ENCODE data around the gene ADIG. TPM values are rescaled to one million over a fixed set of nuclear protein-coding genes. Genes with fewer than 3 reads are reported as not detected.

ADIG gene
- total and polyA plus RNA-seq, 2 of the 13 experiments (the other 11 are each of a cell fraction or from before 2014, with no cell fraction given), result 0.15 TPM; not detected in 1

DNA sequence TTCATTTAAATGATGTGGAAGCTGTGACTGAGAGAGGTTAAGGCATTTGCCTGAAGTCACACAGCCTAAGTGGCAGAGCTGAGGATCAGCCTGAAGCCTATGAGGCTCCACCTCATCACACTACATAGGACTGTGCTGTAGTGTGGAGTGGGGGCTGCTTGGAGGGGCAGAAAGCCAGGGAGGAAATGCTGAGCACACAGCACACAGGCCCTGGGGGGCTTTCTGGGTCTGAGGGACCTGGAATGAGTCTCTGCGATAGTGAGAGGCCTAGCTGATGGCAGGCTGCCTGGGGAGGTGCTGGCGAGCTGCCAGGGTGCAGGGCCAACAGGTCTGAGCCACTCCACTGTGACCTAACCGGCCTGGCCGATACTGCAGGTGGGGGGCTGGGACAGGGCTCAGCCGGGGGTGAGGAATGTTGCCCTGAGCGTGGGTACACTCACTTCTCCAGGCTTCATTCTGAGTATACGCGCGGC lies 18.4 kb downstream of the ADIG start (continued):
- TF ChIP-seq, protein P1, sequence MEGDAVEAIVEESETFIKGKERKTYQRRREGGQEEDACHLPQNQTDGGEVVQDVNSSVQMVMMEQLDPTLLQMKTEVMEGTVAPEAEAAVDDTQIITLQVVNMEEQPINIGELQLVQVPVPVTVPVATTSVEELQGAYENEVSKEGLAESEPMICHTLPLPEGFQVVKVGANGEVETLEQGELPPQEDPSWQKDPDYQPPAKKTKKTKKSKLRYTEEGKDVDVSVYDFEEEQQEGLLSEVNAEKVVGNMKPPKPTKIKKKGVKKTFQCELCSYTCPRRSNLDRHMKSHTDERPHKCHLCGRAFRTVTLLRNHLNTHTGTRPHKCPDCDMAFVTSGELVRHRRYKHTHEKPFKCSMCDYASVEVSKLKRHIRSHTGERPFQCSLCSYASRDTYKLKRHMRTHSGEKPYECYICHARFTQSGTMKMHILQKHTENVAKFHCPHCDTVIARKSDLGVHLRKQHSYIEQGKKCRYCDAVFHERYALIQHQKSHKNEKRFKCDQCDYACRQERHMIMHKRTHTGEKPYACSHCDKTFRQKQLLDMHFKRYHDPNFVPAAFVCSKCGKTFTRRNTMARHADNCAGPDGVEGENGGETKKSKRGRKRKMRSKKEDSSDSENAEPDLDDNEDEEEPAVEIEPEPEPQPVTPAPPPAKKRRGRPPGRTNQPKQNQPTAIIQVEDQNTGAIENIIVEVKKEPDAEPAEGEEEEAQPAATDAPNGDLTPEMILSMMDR (CRISPR knock-in tag; IDR thresholded peaks at IDR 0.05), result no peak
- no peak for TF ChIP-seq ZNF10 (CRISPR knock-in tag; IDR thresholded peaks at IDR 0.05; ENCODE audit: borderline replicate concordance, low read depth)
- TF ChIP-seq, protein P2, sequence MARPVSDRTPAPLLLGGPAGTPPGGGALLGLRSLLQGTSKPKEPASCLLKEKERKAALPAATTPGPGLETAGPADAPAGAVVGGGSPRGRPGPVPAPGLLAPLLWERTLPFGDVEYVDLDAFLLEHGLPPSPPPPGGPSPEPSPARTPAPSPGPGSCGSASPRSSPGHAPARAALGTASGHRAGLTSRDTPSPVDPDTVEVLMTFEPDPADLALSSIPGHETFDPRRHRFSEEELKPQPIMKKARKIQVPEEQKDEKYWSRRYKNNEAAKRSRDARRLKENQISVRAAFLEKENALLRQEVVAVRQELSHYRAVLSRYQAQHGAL (CRISPR knock-in tag; IDR thresholded peaks at IDR 0.05; ENCODE audit: not compliant biosample characterization), result no peak
- TF ChIP-seq, protein P3, sequence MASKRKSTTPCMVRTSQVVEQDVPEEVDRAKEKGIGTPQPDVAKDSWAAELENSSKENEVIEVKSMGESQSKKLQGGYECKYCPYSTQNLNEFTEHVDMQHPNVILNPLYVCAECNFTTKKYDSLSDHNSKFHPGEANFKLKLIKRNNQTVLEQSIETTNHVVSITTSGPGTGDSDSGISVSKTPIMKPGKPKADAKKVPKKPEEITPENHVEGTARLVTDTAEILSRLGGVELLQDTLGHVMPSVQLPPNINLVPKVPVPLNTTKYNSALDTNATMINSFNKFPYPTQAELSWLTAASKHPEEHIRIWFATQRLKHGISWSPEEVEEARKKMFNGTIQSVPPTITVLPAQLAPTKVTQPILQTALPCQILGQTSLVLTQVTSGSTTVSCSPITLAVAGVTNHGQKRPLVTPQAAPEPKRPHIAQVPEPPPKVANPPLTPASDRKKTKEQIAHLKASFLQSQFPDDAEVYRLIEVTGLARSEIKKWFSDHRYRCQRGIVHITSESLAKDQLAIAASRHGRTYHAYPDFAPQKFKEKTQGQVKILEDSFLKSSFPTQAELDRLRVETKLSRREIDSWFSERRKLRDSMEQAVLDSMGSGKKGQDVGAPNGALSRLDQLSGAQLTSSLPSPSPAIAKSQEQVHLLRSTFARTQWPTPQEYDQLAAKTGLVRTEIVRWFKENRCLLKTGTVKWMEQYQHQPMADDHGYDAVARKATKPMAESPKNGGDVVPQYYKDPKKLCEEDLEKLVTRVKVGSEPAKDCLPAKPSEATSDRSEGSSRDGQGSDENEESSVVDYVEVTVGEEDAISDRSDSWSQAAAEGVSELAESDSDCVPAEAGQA (IDR thresholded peaks at IDR 0.05; ENCODE audit: low read depth), result no peak
- TF ChIP-seq, protein P3 (CRISPR knock-in tag; IDR thresholded peaks at IDR 0.05; ENCODE audit: borderline replicate concordance), result no peak
- TF ChIP-seq SALL2 (CRISPR knock-in tag; IDR thresholded peaks at IDR 0.05), result 0 out of 2 replicates have a peak, but pooled peaks have one; percentile 16
- TF ChIP-seq ZNF619 (CRISPR knock-in tag; IDR thresholded peaks at IDR 0.05), result no peak
- TF ChIP-seq, protein P4, sequence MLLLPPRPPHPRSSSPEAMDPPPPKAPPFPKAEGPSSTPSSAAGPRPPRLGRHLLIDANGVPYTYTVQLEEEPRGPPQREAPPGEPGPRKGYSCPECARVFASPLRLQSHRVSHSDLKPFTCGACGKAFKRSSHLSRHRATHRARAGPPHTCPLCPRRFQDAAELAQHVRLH (CRISPR knock-in tag; IDR thresholded peaks at IDR 0.05; ENCODE audit: borderline replicate concordance, low read depth), result no peak
- TF ChIP-seq, protein P5, sequence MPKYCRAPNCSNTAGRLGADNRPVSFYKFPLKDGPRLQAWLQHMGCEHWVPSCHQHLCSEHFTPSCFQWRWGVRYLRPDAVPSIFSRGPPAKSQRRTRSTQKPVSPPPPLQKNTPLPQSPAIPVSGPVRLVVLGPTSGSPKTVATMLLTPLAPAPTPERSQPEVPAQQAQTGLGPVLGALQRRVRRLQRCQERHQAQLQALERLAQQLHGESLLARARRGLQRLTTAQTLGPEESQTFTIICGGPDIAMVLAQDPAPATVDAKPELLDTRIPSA (CRISPR knock-in tag; IDR thresholded peaks at IDR 0.05; ENCODE audit: borderline replicate concordance), result no peak
- TF ChIP-seq, protein P6, sequence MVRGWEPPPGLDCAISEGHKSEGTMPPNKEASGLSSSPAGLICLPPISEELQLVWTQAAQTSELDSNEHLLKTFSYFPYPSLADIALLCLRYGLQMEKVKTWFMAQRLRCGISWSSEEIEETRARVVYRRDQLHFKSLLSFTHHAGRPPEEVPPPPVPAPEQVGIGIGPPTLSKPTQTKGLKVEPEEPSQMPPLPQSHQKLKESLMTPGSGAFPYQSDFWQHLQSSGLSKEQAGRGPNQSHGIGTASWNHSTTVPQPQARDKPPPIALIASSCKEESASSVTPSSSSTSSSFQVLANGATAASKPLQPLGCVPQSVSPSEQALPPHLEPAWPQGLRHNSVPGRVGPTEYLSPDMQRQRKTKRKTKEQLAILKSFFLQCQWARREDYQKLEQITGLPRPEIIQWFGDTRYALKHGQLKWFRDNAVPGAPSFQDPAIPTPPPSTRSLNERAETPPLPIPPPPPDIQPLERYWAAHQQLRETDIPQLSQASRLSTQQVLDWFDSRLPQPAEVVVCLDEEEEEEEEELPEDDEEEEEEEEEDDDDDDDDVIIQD (CRISPR knock-in tag; IDR thresholded peaks at IDR 0.05; ENCODE audit: low read depth), result no peak
- TF ChIP-seq HDAC2 (CRISPR knock-in tag; IDR thresholded peaks at IDR 0.05), result peak; percentile 42; the same call in 1 of the 2 replicates
- TF ChIP-seq, protein P7, sequence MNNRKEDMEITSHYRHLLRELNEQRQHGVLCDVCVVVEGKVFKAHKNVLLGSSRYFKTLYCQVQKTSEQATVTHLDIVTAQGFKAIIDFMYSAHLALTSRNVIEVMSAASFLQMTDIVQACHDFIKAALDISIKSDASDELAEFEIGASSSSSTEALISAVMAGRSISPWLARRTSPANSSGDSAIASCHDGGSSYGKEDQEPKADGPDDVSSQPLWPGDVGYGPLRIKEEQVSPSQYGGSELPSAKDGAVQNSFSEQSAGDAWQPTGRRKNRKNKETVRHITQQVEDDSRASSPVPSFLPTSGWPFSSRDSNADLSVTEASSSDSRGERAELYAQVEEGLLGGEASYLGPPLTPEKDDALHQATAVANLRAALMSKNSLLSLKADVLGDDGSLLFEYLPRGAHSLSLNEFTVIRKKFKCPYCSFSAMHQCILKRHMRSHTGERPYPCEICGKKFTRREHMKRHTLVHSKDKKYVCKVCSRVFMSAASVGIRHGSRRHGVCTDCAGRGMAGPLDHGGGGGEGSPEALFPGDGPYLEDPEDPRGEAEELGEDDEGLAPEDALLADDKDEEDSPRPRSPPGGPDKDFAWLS (CRISPR knock-in tag; IDR thresholded peaks at IDR 0.05; ENCODE audit: borderline replicate concordance), result no peak
- TF ChIP-seq, protein P8, sequence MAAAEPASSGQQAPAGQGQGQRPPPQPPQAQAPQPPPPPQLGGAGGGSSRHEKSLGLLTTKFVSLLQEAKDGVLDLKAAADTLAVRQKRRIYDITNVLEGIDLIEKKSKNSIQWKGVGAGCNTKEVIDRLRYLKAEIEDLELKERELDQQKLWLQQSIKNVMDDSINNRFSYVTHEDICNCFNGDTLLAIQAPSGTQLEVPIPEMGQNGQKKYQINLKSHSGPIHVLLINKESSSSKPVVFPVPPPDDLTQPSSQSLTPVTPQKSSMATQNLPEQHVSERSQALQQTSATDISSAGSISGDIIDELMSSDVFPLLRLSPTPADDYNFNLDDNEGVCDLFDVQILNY (CRISPR knock-in tag; conservative IDR thresholded peaks at IDR 0.05), result no peak
- no peak for TF ChIP-seq ASH2L (IDR thresholded peaks at IDR 0.05; ENCODE audit: insufficient read length, low read depth, low read length)
- TF ChIP-seq KMT2B (CRISPR knock-in tag; IDR thresholded peaks at IDR 0.05), result no peak

Data from HepG2 (cell line).